GM21423 (cell line): ENCODE results near the gene FBXO38.

Experiments used
- ATAC-seq: cut with Tn5 transposase; IDR thresholded peaks from one replicate; pipeline ENCODE4 v1.9.1; 2021; ENCODE audit warnings: mild to moderate bottlenecking, moderate library complexity; ENCODE audit not compliant: unreplicated experiment

FBXO38 gene

GRCh38 chr5:148381906-148382305 is 1.9 kb upstream of the FBXO38 start:
- ATAC-seq: no peak

GRCh38 chr5:148382961-148383360 is 797 bp upstream of the FBXO38 start:
- ATAC-seq: no peak

GRCh38 chr5:148384380-148384737 is 601 bp downstream of the FBXO38 start:
- peak; percentile 16 for ATAC-seq

- no peak for ATAC-seq
These were observed 1.3 kb downstream of the FBXO38 start for GRCh38 chr5:148385094-148385493.

GRCh38 chr5:148386041-148386440 is 2.3 kb downstream of the FBXO38 start:
- no peak for ATAC-seq

GRCh38 chr5:148387325-148387724 is 3.6 kb downstream of the FBXO38 start:
- no peak for ATAC-seq

- ATAC-seq: no peak
These were observed 4.9 kb downstream of the FBXO38 start for GRCh38 chr5:148388696-148389095.

- ATAC-seq: no peak
These were observed 7.2 kb downstream of the FBXO38 start for GRCh38 chr5:148390914-148391313.

GRCh38 chr5:148391422-148391821 is 7.7 kb downstream of the FBXO38 start:
- no peak for ATAC-seq

- no peak for ATAC-seq
These were observed 9.6 kb downstream of the FBXO38 start for GRCh38 chr5:148393390-148393741.

- ATAC-seq: no peak
These were observed 10.8 kb downstream of the FBXO38 start for GRCh38 chr5:148394587-148395019.

GRCh38 chr5:148395031-148395430 is 11.3 kb downstream of the FBXO38 start:
- ATAC-seq: no peak

GRCh38 chr5:148397968-148398595 is 14.3 kb downstream of the FBXO38 start:
- no peak for ATAC-seq

GRCh38 chr5:148398698-148399121 is 15.0 kb downstream of the FBXO38 start:
- ATAC-seq: no peak

GRCh38 chr5:148401604-148402003 is 17.8 kb downstream of the FBXO38 start:
- no peak for ATAC-seq

GRCh38 chr5:148403344-148403743 is 19.6 kb downstream of the FBXO38 start:
- ATAC-seq: peak; percentile 84

- ATAC-seq: no peak
These were observed 22.6 kb downstream of the FBXO38 start for GRCh38 chr5:148406406-148406805.

- no peak for ATAC-seq
These were observed 24.3 kb downstream of the FBXO38 start for GRCh38 chr5:148408092-148408491.

GRCh38 chr5:148412124-148412523 is 28.4 kb downstream of the FBXO38 start:
- no peak for ATAC-seq

GRCh38 chr5:148414833-148415232 is 31.1 kb downstream of the FBXO38 start:
- ATAC-seq: no peak

GRCh38 chr5:148416416-148416815 is 32.7 kb downstream of the FBXO38 start:
- ATAC-seq: no peak

- no peak for ATAC-seq
These were observed 33.2 kb downstream of the FBXO38 start for GRCh38 chr5:148416921-148417320.

- ATAC-seq: no peak
These were observed 34.8 kb downstream of the FBXO38 start for GRCh38 chr5:148418511-148418910.
